ENCODE measurements around the gene TMEM121B.
A peak's percentile ranks its signal among the peaks of the same experiment; 100 is the strongest.

Gene TMEM121B

GRCh38 chr22:17086296-17086695 lies 34.9 kb downstream of the TMEM121B start:
- peak overlapping the region; percentile 71 to 84 for H3K4me3 ChIP-seq
- DNase-seq: peak in 1 of 2 donors; percentile 51
- H3K27ac ChIP-seq: peak overlapping the region in 1 of 2 donors; percentile 75

GRCh38 chr22:17085277-17086181 lies 35.6 kb downstream of the TMEM121B start:
- Histone ChIP-seq H3K9me3 (no peaks in the 10 kb centered on the region), H3K27me3 (no peaks in the 10 kb centered on the region), H3K27ac (peak overlapping the region; percentile 75 to 89), H3K4me3 (peak overlapping the region; percentile 71 to 84), H3K4me1 (peaks cover 0 to 26% (median 11%) of the 10 kb centered on the region in 4 donors), H3K36me3 (no peaks in the 10 kb centered on the region)
- intact Hi-C loops (cut with DNase I; ENCODE audit: low total_unique reads): loop anchor here (5.0 kb wide), 1 partner anchor 87 kb away; no protein-coding TSS in a partner anchor
- DNase-seq: peak; percentile 50 to 77
- TF ChIP-seq CTCF (IDR thresholded peaks at IDR 0.05): no peak

More at GRCh38 chr22:17086296-17086695, 34.9 kb downstream of the TMEM121B start:
- no peak for TF ChIP-seq CTCF (IDR thresholded peaks at IDR 0.05)
- no peaks in the 10 kb centered on the region for H3K36me3 ChIP-seq
- H3K4me1 ChIP-seq: peaks cover 0 to 26% (median 11%) of the 10 kb centered on the region in 4 donors
- intact Hi-C loops (cut with DNase I; ENCODE audit: low total_unique reads): loop anchor here (5.0 kb wide), 1 partner anchor 86 kb away; no protein-coding TSS in a partner anchor
- no peaks in the 10 kb centered on the region for H3K9me3 ChIP-seq
- H3K27me3 ChIP-seq: no peaks in the 10 kb centered on the region

GRCh38 chr22:17084554-17085276 lies 36.4 kb downstream of the TMEM121B start, which contains the start of gene IL17RA:
IL17RA (plus strand) TSS chr22:17085000; CDS start chr22:17085092, 92 bp downstream.
- peaks cover 0 to 26% (median 11%) of the 10 kb centered on the region in 4 donors for H3K4me1 ChIP-seq
- DNase-seq: peak; percentile 88 to 94
- no peak for TF ChIP-seq CTCF (IDR thresholded peaks at IDR 0.05)
- intact Hi-C loops (cut with DNase I; ENCODE audit: low total_unique reads): loop anchor here (5.0 kb wide), 2 partner anchors 73 to 88 kb away; partner anchors contain the start of gene HDHD5
- no peaks in the 10 kb centered on the region for H3K9me3 ChIP-seq
- no peaks in the 10 kb centered on the region for H3K27me3 ChIP-seq
- H3K4me3 ChIP-seq: peak within 1 kb of the TSS; percentile 71 to 84
- H3K27ac ChIP-seq: peak within 1 kb of the TSS; percentile 75 to 89
- H3K36me3 ChIP-seq: no peaks in the 10 kb centered on the region

GRCh38 chr22:17083811-17084441 lies 37.2 kb downstream of the TMEM121B start:
- Histone ChIP-seq H3K27me3 (no peaks in the 10 kb centered on the region), H3K9me3 (no peaks in the 10 kb centered on the region), H3K4me3 (peak overlapping the region; percentile 71 to 84), H3K4me1 (peaks cover 0 to 26% (median 11%) of the 10 kb centered on the region in 4 donors), H3K36me3 (no peaks in the 10 kb centered on the region), H3K27ac (peak overlapping the region in 1 of 2 donors; percentile 89)
- no peak for TF ChIP-seq CTCF (IDR thresholded peaks at IDR 0.05)
- intact Hi-C loops (cut with DNase I; ENCODE audit: low total_unique reads): loop anchor here (5.0 kb wide), 1 partner anchor 73 kb away; the partner anchor contains the start of gene HDHD5
- peak; percentile 23 to 66 for DNase-seq

- Histone ChIP-seq H3K4me3 (no peak overlapping the region), H3K27ac (no peak overlapping the region), H3K36me3 (no peaks in the 10 kb centered on the region), H3K27me3 (peaks cover 0 to 2% of the 10 kb centered on the region in 2 donors), H3K4me1 (peaks cover 0 to 26% (median 11%) of the 10 kb centered on the region in 4 donors), H3K9me3 (no peaks in the 10 kb centered on the region)
- intact Hi-C loops (cut with DNase I; ENCODE audit: low total_unique reads): loop anchor here (5.0 kb wide), 1 partner anchor 74 kb away; the partner anchor contains the start of gene HDHD5
- peak in 1 of 2 donors; percentile 1 for DNase-seq
- no peak for TF ChIP-seq CTCF (IDR thresholded peaks at IDR 0.05)
Observed at GRCh38 chr22:17083255-17083654, 37.9 kb downstream of the TMEM121B start.
